ENCODE measurements around the gene SEMA3B.

- TF ChIP-seq EP300 (IDR thresholded peaks at IDR 0.05), result no peak
- no peak for TF ChIP-seq CTCF (IDR thresholded peaks at IDR 0.05)
Observed at GRCh38 chr3:50325497-50326181, 56.7 kb downstream of the SEMA3B start.
